ENCODE measurements around the gene SSBP4.

DNA sequence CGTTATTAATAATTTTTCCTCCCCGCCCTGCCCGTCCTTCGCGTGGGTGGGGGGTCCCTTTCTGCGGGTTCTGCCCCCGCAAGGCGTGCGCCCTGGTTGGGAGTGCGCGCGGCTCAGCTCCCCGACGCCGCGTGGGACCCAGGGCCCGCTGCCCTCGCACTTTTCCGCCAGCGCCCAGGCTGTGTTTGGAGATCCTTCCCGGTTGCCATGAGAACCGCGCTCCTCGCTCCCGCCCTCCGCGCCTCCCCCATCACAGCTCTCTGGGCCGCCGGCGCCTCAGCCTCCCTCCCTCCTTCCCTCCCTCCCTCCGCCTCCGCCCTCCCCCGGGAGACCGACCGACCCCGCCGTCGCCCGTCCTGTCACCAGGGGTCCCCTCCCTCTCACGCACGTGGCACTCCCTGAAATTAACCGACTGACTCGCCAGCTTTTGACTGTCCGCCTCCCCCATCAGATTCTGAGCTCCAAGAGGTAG lies 2.4 kb upstream of the SSBP4 start:
- TF ChIP-seq SP1 (IDR thresholded peaks at IDR 0.05), result no peak
- no peak for TF ChIP-seq ARNT (IDR thresholded peaks at IDR 0.05)
- TF ChIP-seq SUZ12 (IDR thresholded peaks at IDR 0.05), result no peak

Data from HEK293T (cell line).